ENCODE measurements around the gene RNU6-9.
"Not testable (repeated sequence)": the region's sequence is repeated elsewhere in the genome, so short reads cannot be mapped to it uniquely, and the experiment has no call there.

RNU6-9 gene

DNA sequence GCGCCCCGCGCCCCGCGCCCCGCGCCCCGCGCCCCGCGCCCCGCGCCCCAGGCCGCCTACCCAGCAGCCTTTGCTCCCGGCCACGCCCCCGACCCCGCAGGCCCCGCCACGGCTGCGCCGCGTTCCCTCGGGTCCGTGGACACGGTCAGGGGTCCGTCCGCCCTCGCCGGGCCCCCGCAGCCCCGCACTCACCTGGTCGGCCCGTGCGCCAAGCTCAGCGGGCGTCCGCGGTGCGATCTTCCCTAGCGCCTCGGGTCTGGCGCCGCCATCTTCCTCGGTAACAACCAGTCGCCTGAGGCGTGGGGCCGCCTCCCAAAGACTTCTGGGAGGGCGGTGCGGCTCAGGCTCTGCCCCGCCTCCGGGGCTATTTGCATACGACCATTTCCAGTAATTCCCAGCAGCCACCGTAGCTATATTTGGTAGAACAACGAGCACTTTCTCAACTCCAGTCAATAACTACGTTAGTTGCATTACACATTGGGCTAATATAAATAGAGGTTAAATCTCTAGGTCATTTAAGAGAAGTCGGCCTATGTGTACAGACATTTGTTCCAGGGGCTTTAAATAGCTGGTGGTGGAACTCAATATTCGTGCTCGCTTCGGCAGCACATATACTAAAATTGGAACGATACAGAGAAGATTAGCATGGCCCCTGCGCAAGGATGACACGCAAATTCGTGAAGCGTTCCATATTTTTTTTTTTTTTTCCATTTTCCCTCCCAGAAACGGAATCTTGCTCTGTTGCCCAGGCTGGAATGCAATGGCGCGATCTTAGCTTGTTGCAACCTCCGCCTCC is at the start of gene RNU6-9, which contains the start of gene MED16:
RNU6-9 (plus strand) TSS at position 591 of the 796 bp plus-strand sequence.
MED16 (minus strand) TSS at position 294 of the 796 bp plus-strand sequence. CDS start 2,056 bp downstream, outside the sequence.
- DNase-seq = peak; percentile 91 to 92

DNA sequence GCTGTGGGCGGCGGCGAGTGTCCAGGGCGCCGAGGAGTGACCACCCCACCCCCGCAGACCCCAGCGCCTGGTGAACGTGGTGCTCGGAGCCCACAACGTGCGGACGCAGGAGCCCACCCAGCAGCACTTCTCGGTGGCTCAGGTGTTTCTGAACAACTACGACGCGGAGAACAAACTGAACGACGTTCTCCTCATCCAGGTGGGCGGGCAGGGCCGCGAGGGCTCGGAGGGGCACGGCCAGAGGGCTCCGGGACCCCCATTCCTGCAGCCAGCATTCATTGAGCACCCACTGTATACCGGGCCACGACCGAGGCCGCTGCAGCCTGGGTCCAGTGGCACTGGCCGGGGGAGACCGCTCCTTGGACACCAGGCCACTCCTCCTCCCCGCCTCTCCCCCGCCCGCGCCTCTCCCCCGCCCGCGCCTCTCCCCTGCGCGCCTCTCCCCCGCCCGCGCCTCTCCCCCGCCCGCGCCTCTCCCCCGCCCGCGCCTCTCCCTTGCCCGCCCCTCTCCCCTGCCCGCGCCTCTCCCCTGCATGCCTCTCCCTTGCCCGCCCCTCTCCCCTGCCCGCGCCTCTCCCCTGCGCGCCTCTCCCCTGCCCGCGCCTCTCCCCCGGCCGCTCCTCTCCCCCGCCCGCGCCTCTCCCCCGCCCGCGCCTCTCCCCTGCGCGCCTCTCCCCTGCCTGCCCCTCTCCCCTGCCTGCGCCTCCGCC is 49.3 kb upstream of the RNU6-9 start:
- no peak for DNase-seq

DNA sequence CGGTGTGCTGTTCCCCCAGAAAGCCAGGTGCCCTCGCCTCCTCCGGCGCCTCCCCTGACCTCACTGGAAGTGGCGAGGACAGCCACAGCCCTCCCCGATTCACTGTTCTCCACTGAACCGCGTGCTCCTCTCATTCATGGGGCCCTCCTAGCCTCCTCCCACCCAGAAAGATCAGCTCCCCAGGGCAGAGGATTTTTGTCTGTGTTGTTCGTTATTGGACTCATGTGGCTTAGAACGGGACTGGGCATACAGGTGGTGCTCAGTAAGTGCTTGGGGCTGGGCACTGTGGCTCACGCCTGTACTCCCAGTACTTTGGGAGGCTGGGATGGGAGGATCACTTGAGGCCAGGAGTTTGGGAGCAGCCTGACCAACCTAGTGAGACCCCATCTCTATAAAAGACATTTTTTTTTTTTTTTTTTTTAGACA is 48.7 kb upstream of the RNU6-9 start:
- no peak for DNase-seq

DNA sequence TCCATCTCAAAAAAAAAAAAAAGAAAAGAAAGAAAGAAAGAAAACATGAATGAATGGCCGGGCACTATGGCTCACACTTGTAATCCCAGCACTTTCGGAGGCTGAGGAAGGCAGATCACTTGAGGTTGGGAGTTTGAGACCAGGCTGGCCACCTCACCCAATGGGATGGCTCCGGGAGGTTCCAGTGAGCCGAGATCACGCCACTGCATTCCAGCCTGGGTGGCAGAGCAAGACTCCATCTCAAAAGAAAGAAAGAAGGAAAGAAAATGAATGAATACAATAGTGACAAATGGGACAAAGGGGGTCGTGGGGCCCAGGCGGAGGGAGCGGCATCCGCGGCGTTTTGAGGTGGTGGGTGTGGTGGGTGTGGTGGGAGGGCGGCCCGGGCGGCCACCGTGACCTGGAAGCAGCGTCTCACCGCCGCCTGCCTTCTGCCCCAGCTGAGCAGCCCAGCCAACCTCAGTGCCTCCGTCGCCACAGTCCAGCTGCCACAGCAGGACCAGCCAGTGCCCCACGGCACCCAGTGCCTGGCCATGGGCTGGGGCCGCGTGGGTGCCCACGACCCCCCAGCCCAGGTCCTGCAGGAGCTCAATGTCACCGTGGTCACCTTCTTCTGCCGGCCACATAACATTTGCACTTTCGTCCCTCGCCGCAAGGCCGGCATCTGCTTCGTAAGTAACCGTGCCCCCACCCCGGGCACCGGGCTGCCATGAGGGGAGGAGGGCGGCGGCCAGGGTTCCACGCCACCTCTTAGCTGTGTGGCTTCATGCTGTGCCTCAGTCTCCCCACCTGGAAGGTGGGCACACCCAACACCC is 47.4 kb upstream of the RNU6-9 start:
- no peak for DNase-seq

DNA sequence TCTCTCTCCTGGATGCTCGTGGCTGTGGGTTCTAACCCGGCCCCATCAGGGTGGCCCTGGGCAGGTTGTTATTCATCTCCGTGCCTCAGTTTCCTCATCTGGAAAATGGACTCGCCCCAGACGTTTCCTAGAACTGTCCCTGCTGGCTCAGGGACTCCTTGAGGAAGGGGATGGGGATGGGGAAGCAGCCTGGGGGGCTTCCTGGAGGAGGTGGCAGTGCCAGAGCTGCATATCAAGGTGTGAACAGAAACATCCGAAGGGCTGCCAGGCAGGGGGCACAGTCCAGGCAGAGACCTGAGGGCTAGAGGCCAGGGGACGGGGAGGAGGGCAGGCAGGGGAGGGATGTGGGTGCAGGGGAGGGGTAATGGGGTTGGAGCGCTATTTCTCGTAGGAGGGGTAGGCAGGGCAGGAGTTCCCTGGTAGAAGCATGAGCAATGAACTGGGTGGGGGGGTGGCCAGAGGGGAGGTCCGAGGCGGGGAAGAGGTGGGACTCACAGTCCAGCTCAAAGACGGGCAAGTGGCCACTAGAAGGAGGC is 44.8 kb upstream of the RNU6-9 start:
- DNase-seq = no peak

DNA sequence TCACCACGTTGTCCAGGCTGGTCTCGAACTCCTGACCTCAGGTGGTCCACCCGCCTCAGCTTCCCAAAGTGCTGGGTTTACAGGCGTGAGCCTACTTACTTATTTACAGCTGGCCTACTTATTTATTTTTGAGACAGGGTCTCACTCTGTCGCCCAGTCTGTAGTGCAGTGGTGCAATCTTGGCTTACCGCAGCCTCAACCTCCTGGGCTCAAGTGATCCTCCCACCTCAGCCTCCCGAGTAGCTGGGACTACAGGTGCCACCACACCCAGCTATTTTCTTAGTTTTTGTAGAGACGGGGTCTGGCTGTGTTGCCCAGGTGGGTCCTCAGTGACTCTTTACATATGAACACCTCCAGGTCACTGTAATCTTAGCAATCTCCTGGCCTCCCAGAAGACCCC is 44.1 kb upstream of the RNU6-9 start:
- DNase-seq = not testable (repeated sequence)

DNA sequence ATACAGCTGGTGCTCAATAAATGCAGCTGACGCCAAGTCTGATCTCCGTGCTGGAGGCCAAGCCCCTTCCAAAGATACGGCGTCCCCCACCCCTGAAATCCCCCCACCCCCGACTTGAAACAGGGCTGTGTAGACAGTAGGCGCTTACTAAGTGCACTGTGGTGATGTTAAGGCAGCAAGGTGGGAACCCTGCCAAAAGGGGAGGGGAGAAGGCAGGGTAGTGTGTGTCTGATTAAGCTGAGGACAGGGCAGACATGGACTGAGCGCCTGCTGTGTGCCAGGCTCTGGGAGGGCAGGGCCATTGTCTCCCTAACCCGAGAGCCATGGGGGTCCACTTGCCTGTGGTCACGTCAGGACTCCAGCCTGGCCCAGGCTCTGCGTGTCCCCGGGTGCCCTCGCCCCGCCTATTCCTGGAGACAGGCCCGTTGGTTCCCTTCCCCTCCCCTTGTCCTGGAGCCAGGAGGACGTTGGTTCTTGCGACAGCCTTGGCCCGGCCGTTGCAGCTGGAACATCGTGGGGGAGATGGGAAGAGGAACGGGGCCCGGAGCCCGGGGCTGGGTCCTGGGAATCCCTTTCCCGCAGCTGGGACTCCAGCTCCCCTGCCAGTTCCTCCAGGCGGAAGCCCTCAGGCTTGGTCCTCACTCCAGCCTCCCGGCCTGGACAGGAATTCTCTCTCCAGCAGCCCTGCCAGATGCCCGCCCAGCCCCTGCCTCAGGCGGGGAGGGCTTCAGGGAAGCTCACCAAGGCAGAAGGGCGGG is 42.9 kb upstream of the RNU6-9 start:
- no peak for DNase-seq

DNA sequence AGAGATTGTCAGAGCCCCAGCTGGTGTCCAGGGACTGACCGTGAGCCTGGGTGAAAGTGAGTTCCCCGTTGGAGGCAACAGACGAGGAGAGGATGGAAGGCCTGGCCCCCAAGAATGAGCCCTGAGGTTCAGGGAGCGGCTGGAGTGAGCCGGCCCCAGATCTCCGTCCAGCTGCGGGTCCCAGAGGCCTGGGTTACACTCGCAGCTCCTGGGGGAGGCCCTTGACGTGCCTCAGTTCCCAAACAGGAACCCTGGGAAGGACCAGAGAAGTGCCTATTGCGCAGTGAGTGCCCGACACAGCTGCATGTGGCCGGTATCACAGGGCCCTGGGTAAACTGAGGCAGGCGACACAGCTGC is 42.3 kb upstream of the RNU6-9 start:
- DNase-seq = no peak

DNA sequence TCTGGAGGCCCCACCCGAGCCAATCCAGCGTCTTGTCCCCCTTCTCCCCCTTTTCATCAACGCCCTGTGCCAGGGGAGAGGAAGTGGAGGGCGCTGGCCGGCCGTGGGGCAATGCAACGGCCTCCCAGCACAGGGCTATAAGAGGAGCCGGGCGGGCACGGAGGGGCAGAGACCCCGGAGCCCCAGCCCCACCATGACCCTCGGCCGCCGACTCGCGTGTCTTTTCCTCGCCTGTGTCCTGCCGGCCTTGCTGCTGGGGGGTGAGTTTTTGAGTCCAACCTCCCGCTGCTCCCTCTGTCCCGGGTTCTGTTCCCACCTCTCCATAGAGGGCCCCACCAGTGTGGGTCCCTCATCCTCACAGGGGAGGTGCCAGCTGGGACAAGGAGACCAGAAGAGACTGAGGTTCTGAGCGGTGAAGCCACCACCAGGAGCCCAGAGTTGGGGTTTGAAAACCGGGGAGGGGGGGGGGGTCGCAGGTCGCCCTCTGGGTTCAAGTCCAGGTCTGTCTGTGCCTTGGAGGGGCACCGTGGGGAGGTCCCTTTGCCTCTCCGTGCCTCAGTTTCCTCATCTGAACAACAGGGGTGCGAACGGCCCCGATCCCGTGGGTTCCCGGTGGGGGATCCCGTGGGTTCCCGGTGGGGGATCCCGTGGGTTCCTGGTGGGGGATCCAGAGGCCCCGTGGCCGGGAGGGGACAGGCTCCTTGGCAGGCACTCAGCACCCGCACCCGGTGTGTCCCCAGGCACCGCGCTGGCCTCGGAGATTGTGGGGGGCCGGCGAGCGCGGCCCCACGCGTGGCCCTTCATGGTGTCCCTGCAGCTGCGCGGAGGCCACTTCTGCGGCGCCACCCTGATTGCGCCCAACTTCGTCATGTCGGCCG is 40.9 kb upstream of the RNU6-9 start, which contains the start of gene ELANE:
ELANE (plus strand) TSS at position 168 of the 878 bp plus-strand sequence; CDS start at position 194, 26 bp downstream.
- no peak for DNase-seq

DNA sequence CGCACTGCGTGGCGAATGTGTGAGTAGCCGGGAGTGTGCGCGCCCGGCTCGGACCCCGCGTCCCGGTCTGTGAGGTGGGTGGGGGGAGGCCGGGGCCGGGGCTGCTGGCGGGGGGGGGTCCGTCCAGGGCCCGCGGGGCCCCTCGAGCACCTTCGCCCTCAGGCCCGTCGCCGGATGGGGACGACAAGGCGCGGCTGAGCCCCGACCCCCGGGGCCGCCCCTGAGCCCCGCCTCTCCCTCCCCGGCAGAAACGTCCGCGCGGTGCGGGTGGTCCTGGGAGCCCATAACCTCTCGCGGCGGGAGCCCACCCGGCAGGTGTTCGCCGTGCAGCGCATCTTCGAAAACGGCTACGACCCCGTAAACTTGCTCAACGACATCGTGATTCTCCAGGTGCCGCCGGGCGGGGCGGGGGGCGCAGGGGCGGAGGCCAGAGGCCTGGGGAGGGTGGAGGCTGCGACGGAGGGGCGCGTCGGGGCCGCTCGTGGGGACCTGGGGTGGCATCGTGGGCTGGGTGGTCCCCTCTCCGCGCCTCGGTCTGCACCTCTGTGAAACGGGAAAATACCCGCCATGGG is 40.2 kb upstream of the RNU6-9 start:
- DNase-seq = no peak

DNA sequence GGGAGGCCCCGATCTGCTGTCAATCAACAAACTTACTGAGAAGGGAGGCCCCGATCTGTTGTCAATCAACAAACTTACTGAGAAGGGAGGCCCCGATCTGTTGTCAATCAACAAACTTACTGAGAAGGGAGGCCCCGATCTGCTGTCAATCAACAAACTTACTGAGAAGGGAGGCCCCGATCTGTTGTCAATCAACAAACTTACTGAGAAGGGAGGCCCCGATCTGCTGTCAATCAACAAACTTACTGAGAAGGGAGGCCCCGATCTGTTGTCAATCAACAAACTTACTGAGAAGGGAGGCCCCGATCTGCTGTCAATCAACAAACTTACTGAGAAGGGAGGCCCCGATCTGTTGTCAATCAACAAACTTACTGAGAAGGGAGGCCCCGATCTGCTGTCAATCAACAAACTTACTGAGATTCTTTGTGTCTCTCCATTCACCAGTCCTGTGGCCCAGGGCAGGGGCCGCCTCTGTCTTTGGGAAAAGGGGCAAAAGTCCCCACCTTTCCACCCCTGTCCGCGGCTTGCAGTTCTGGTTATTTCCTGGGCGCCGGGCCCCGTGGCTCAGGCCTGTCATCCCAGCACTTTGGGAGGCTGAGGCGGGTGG is 39.6 kb upstream of the RNU6-9 start:
- DNase-seq = not testable (repeated sequence)

DNA sequence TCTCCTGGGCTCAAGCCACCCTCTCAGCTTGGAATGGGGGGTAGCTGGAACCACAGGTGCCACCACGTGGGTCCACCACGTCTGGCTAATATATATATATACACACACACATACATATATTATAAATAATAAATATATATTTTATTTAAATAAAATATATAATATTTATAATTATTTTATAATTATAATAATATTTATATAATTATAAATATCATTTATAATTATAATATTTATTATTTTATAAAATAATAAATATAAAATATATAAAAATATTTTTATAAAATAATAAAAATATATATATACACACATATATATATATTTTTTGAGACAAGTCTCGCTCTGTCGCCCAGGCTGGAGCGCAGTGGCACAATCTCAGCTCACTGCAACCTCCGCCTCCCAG is 38.7 kb upstream of the RNU6-9 start:
- DNase-seq = no peak

DNA sequence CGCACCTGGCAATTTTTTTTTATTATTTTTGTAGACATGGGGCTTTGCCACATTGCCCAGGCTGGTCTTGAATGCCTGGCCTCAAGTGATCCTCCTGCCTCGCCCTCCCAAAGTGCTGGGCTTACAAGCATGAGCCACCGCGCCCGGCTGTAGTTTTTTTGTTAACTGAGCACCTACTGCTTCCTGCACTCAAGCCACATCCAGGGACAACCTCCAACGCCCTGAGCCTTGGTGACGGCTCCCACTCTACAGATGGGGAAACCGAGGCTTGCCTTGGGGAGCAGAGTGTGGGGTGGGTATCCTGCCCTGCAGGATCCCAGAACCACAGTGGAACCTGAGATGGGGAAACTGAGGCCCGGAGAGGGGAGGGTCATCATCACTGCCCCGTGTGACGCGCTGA is 38.1 kb upstream of the RNU6-9 start:
- no peak for DNase-seq

DNA sequence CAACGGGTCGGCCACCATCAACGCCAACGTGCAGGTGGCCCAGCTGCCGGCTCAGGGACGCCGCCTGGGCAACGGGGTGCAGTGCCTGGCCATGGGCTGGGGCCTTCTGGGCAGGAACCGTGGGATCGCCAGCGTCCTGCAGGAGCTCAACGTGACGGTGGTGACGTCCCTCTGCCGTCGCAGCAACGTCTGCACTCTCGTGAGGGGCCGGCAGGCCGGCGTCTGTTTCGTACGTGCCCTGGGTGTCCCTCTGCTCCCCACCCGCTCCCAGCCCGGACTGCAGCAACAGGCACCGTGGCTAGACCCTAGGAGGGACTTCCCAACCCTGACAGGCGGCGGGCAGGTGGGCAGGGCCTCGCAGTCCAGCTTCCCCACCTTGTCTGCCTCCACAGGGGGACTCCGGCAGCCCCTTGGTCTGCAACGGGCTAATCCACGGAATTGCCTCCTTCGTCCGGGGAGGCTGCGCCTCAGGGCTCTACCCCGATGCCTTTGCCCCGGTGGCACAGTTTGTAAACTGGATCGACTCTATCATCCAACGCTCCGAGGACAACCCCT is 37.6 kb upstream of the RNU6-9 start:
- no peak for DNase-seq

DNA sequence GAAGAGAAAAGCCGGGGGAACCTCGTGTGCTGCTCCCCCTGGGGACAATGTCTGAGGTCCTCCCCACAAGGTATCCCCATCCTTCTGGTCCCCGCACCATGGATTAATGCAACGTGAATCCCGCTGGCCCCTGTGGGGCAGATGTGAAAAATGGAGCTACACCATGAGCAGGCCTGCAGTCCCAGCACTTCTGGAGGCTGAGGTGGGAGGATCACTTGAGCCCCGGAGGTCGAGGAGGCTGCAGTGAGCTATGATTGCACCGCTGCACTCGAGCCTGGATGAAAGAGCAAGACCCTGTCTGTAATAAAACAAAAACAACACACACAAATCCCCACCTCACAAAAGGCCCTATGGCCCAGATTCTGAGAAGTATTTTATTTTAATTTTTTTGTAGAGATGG is 35.0 kb upstream of the RNU6-9 start:
- no peak for DNase-seq

DNA sequence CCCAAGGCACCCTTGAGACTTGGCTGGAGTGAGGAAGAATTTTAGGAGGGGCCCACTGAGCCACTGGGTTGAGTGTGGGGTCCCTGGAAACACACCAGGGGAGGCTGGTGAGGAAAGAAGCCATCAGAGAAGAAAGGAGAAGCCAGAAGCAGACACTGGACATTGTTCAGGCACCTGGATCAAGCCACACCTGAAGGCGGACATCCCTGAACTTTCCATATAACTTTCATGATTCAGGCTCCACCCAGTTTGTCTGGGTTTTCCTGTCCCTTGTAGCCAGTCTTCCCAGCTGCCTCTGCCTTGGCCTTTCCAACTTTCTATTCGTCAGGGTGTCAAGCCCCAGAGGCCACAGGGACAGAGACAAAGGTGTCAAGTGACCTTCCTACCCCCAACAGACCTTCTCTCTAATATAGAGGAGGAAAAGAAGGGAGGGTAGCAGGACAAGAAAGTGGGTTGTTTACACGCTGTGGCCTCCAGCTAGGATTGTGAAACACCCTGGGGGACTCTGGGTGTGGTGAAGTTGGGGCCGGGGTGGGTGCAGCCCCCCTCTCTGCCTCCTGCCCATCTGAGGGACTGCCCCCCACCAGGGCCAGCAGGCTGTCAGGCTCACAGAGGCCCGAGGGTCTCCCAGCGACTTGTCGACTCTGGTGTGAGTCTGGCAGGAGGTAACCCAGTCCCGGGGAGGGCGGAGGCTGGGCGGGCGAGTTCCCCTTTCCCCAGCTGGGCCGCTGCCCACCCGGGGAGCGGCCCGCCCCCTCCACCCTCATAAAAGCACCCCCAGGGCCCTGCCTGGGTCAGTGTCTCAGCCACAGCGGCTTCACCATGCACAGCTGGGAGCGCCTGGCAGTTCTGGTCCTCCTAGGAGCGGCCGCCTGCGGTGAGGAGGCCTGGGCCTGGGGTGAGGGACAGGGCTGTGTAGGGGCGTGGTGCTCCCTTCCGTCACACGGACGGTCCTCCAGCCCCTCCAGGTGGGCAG is 34.1 kb upstream of the RNU6-9 start, which contains the start of gene CFD:
CFD (plus strand) TSS at position 797 of the 976 bp plus-strand sequence; CDS start at position 823, 26 bp downstream.
- no peak for DNase-seq

DNA sequence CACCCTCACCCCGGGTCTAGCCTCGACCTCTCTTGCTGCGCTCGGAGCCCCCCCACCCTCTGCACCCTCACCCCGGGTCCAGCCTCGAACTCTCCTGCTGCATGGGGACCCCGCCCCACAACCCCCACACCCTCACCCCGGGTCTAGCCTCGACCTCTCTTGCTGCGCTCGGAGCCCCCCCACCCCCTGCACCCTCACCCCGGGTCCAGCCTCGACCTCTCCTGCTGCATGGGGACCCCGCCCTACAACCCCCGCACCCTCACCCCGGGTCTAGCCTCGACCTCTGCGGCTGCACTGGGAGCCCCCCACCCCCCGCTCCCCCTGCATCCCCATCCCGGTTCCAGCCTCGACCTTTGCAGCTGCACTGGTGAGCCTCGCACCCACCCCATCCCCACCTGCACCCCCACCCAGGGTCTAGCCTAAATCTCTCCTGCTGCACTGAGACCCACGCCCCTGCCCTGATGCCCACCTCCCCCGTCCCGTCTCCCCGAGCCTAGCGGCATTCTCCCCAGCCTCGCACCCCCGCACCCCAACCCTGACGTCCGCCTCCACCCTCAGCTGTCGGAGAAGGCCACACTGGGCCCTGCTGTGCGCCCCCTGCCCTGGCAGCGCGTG is 32.0 kb upstream of the RNU6-9 start:
- no peak for DNase-seq
